ENCODE data around the gene POU4F3. TPM values are rescaled to one million over a fixed set of nuclear protein-coding genes. Genes with fewer than 3 reads are reported as not detected.

Gene POU4F3
- total RNA-seq, 2 experiments from 2014 or later = not detected

DNA sequence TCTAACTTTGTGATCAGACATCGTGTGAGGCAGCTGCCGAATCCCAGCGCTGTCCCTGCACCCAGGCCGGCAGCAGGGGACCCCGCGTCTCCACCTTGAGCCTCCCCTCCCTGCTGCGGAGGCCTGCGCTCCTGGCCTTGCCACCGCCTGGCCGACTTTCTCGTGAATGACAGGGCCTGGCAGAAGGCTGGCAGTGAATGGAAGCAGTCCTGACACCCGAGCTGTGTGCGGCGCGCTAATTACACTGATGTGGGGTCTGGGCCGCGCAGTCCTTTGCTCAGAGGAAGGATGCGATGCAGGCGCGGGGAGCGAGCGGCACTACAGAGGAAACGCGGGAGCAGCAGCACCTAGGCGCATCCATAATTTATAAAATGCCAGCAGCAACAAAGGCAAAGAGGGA lies 40.3 kb downstream of the POU4F3 start:
- no peaks in the 10 kb centered on the region for H3K4me1 Mint-ChIP-seq
- no peak for DNase-seq
- H3K36me3 Mint-ChIP-seq (ENCODE audit: low read depth) = no peaks in the 10 kb centered on the region
- ChIA-PET POLR2A (no interaction called here), CTCF (no interaction called here)
- H3K9me3 Mint-ChIP-seq = no peaks in the 10 kb centered on the region
- no peak overlapping the region for H3K27ac Mint-ChIP-seq
- peaks cover 9% of the 10 kb centered on the region for H3K27me3 Mint-ChIP-seq
- H3K4me3 Mint-ChIP-seq = no peak overlapping the region

- Mint-ChIP-seq H3K4me1 (no peaks in the 10 kb centered on the region), H3K27ac (no peak overlapping the region), H3K27me3 (peaks cover 14% of the 10 kb centered on the region), H3K4me3 (no peak overlapping the region), H3K9me3 (no peaks in the 10 kb centered on the region), H3K36me3 (ENCODE audit: low read depth) (no peaks in the 10 kb centered on the region)
- POLR2A ChIA-PET = no interaction called here
- CTCF ChIA-PET = no interaction called here
- no peak for DNase-seq
These were observed 42.1 kb downstream of the POU4F3 start for GRCh38 chr5:146380714-146381113.

DNA sequence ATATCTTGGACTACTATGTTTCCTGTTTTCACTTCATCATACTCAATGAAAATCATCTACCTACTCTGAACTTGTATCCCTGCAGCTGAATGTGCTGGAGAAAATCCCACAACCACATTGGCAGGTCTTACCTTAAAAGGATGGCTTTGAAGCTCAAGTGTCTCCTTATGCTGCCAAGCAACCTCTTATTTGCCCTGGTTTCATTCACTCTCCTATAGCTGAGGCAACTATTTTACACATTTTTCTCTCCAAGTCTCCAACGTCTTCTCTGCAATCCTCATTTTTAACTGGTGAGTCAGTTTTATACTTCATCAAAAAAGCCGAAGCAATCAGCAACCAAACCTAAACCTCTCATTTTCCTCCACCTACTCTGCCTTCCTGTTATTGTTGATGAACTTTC lies 49.7 kb downstream of the POU4F3 start:
- Mint-ChIP-seq H3K36me3 (ENCODE audit: low read depth) (no peaks in the 10 kb centered on the region), H3K9me3 (no peaks in the 10 kb centered on the region), H3K27ac (no peak overlapping the region), H3K4me1 (no peaks in the 10 kb centered on the region), H3K4me3 (no peak overlapping the region), H3K27me3 (peaks cover 5% of the 10 kb centered on the region)
- ChIA-PET POLR2A (no interaction called here), CTCF (interaction anchor here (1.4 kb wide), 1 partner anchor 8 kb away, joined by 4 read pairs; no protein-coding TSS in a partner anchor)
- DNase-seq = no peak

GRCh38 chr5:146390469-146390868 lies 51.8 kb downstream of the POU4F3 start:
- peaks cover 8% of the 10 kb centered on the region for H3K27me3 Mint-ChIP-seq
- H3K4me3 Mint-ChIP-seq = no peak overlapping the region
- ChIA-PET CTCF (no interaction called here), POLR2A (no interaction called here)
- H3K9me3 Mint-ChIP-seq = no peaks in the 10 kb centered on the region
- H3K36me3 Mint-ChIP-seq (ENCODE audit: low read depth) = no peaks in the 10 kb centered on the region
- no peak overlapping the region for H3K27ac Mint-ChIP-seq
- H3K4me1 Mint-ChIP-seq = no peaks in the 10 kb centered on the region
- no peak for DNase-seq

Other genes with a start within 250 kb of the POU4F3 start
- under 1 TPM in 1 of 2 experiments, not detected in 1; 0.50 TPM for gene PLAC8L1, start 233.3 kb upstream of the POU4F3 start, total RNA-seq
- 100 to 1,000 TPM; 105 to 120 TPM for gene LARS1, start 156.2 kb upstream of the POU4F3 start, total RNA-seq
- gene RBM27, start 135.2 kb upstream of the POU4F3 start, total RNA-seq = 10 to 100 TPM; 18.8 to 23.3 TPM
- 10 to 100 TPM; 77.0 to 79.2 TPM for gene TCERG1, start 108.5 kb downstream of the POU4F3 start, total RNA-seq
- not detected for gene GPR151, start 177.4 kb downstream of the POU4F3 start, total RNA-seq

All from activated CD4-positive, alpha-beta memory T cell treated with anti-CD3 and anti-CD28 coated beads, Interleukin-2, amount 10 ng/mL, durations not matched to agents 7 days and 5 days (primary cell).